GM19193 (cell line): ENCODE measurements around the gene TLE5.

Source experiments
- POLR2A ChIP-seq: IDR thresholded peaks from 4 replicates; pipeline ENCODE4 v1.6.1; 2011; ENCODE audit not compliant: insufficient read depth, insufficient read length; ENCODE audit errors: extremely low read depth

The TLE5 gene

DNA sequence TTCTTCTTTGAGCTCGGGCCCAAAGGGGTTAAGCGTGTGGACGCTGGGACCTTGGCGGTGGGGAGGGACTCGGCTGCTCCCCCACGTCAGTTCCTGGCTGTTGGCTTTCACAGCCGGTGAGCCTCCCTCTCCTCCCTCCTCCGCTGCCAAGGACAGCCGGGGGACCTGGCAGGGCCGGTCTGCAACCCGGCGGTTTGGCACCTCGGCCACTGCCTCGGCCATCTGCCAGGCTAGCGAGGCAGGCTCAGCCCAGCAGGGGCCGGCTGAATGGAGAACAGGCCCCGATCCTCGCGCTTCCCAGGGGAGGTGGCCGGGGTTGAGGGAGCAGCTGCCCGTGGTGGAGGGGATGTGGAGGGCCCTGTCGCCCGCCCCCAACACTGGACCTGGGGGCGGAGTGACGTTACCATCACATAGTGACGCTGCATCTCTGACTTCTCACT, 5.0 kb downstream of the TLE5 start:
- TF ChIP-seq POLR2A: no peak

DNA sequence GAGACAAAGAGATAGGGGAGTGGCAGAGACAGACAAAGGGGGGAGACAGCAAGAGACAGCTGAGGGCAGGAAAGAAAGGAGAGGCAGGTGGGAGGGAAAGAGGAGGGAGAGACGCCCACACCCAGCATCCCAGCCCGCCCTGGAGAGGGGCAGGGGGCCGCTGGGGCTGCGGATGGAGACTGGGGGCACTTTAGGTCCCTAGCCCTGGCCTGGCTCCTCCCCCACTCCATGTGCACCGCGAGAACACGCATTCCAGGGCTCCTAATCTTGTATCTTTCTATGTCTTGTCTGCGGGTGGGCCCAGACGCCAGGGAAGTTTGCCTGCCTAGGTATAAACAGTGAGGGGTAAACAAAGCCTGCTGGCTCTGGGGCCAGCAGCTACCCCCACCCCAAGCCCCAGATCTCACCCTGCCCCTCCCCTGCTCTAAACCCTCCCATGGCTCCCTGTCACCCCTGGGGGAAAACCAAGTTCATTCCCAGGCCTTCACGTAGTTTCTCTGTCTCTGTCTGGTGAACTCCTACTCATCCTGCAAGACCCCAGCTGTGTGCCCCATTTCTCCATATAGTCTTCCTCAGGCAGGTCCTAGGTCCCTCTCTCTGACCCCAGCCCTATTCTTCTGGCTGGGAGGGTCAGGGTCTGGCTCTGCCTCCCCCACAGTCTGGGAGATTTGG, 5.7 kb downstream of the TLE5 start:
- no peak for TF ChIP-seq POLR2A

DNA sequence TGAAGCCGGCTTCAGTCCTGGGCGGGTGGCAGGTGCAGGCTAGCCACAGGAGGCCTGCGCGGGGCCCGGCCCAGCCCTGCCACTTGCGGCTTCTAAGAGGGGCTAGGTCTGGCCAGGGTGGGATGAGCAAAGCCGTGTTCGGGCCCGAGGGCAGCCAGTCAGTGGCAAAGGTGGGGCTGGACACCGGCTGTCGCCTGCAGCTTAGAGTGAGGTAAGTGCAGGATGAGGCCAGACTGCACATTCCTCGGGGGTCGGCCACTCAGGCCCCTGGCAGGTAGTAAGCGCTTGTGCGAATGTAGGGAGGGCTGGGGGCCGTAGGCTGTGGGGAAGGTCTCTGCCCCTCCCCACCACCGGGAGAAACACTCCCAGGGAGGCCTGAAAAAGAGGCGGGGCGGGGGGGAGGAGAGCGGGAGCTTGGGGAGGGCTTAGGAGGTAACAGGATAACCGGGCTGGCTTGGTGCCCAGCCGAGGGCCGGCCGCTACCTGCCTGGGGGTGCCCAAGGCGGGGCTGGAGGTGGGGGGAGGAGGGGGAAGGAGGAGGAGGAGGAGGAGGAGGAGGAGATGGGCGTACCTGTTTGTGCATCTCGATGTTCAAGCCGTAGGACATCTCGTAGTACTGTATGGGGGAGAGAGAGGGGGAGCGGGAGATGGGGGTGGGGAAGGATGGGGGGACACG, 6.4 kb downstream of the TLE5 start:
- no peak for TF ChIP-seq POLR2A

DNA sequence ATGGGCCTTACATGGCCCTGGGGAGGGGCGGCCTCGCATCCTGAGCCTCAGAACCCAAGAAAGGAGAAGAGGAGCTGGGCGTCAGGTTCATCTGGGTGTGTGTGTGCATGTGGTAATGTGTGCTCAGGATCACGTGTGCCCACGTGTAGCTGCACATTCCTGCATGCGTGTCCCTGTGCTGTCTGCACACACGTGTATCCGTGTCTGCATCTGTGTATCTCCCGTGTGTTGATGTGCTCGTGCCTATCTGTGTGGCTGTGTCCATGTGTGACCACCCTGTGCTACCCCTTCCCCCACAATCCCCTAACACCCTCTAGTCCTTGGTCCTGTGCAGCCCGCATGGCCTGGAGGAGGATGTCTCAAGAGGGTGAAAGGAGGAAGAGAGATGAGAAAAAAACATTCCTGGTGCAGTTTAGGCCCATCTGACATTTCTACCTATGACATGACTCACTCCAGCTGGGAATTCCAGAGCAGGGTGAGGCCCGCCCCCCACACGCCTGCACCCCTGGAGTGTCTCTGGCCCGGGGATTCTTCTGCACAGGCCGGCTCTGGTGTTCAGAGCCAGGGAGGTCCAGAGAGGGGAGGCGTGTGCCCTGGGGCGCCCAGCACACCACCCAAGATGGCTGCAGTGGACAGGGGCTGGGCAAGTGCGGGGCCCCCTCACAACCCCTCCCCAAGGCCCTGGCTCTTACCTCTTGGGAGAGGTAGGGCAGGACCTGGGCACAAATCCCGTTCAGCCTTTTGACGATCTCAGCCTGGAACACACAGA, 7.1 kb downstream of the TLE5 start:
- no peak for TF ChIP-seq POLR2A

DNA sequence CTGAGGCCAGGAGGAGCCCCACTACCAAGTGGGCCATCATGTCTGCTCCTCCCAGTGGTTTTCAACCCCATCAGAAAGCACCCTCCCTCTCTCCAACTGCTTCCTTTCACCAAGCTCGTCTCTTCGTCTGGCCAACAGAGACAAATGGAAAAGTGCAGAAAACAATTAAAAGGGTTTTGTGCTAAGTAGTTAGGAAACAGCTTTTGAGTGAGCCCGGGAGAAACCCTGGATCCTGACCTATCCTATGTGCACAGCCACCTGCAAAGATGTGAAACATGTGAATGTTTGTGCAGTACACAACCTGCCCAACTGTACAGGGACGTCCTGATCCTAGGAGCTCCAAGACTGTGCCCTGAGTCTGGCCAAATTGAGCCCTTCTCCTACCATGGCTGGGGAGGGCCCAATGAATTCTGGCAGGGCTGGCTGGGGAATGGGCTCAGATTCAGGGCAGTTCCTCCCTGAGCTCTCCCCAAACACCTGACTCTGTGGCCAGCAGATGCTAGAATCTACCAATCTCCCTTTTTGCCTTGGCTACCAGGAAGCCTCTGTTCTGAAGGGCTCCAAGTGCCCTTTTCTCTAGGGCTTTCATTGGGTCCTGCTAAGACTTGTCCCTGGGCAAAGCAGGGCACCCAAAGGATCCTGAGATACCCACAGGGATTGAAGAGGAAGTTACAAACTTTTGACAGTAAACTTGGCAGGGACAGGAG, 7.9 kb downstream of the TLE5 start:
- no peak for TF ChIP-seq POLR2A

DNA sequence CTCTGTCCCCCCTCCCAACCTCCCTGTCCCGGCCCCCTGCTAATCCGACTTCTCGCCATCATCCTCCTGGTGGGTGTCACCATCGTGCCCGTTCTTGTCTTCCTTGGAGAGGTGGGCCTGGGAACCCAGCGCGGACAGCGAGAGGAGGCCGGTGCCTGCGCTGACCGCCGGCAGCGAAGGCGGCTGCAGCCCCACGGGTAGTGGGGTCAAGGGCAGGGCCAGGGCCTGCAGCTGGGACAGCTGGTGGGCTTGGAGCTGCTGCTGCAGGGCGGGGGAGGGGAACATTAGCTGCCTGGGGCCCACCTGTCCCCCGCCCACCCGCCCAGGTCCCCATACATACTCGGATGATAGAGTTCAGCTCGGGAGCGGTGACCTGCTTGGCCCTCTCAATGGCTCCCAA, 8.5 kb downstream of the TLE5 start:
- no peak for TF ChIP-seq POLR2A

DNA sequence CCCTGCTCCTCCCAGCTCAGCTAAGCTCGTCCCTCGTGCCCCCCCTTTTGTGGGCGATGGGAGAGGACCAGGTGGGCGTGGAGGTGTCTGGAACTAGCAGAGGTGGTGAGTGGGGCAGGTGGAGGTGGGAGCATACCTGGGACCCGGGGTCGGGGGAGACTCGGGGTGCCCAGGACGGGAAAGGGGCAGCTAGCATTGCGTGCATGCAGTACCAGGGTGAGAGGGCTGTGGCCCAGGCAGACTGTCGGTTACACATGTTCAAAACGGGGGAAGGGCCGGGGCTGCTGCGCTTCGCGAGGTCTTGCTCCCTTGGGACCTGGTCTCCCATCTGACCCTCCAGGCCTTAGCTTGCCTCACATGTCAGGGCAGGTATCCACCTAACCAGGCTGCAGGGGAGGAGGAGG, 9.1 kb downstream of the TLE5 start:
- TF ChIP-seq POLR2A: no peak

DNA sequence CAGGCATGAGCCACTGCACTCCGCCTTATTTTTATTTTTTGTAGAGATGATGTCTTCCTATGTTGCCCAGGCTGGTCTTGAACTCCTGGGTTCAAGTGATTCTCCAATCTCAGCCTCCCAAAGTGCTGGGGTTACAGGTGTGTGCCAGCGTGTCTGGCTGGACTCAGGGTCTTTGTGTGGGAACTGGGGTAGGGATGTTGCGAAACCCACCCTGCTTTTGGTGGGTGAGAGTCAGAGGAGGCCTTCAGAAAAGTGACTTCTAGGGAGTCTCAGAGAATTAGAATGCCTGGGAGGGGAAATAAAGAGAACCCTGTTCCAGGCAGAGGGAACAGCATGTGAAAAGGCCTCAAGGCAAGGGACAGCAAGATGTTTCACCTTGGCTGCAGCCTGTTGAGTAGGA, 13.2 kb downstream of the TLE5 start:
- TF ChIP-seq POLR2A: no peak

DNA sequence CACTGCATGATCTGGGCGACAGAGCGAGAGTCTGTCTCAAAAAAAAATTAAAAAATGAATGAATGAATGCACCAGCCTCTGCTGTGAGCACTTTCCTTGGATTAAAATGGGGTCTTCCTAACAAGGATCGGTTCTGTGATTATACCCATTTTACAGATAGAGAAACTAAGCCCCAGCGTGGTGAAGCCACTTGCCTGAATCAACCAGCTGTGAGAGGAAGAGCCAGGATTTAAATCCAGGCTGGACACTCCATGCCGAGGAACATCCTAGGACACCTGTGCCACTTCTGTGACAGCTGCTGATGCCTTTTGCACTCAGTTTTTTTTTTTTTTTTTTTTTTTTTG, 14.1 kb downstream of the TLE5 start:
- no peak for TF ChIP-seq POLR2A

DNA sequence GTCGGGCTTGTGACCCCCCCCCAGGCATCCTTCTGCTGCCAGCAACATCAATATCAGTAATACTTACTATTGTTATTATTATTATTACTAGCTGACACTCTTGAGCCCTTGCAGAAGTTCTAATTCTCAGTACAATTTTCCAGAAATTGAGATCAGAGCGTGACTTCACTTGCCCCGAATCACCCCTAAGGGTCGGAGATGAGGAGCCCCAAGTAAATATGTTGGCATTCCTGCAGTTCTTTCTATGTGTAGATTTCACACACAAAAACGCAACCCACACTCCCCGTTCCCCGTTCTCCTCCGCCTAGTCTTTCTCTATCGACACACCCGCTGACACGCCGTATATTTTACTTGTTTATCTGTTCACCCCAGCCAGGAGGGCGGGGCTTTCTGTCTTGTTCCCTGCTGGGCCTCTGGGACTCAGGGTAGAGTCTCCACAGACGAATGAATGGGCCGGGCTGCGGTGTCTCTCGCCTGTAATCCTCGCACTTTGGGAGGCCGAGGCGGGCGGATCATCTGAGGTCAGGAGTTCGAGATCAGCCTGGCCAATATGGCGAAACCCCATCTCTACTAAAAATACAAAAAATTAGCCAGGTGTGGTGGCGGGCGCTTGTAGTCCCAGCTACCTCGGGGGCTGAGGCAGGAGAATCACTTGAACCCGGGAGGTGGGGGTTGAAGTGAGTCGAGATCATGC, 14.7 kb downstream of the TLE5 start:
- TF ChIP-seq POLR2A: no peak

DNA sequence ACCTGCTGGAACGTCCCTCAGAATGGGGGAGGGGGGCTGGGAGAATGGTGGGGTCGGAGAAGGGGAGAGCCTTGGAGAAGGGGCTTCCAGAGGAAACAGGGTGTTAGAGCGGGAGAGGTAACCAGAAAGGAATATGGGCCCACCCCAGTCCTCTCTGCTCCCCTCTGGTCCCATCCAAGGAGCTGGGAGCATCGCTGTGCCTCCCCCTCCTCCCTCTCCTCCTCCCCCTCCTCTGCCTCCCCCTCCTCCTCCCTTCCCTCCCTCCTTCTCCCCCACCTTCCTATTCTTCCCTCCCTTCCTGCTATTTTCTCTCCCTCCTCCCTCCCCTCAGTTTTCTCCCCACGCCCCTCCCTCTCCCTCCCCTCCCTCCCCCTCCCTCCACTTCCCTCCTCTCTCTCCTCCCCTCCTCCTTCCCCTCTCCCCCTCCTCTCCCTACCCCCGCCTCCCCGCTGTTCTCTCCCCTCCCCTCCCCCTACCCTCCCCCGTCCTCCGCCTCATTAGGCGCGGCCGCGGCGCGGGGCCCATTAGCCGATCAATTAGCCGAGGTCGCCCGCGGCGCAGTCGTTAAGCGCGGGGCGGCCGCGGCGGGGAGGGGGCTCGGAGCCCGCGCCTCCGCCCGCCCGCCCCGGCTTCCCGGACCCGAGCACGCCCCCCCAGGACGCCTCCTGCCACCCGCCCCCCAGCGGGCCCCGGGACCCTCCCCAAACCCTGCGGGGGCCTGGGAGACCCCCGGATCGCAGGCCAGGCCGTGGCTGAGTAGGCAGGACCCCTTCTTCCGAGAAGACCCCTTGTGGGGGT, 15.4 kb downstream of the TLE5 start:
- TF ChIP-seq POLR2A: no peak

DNA sequence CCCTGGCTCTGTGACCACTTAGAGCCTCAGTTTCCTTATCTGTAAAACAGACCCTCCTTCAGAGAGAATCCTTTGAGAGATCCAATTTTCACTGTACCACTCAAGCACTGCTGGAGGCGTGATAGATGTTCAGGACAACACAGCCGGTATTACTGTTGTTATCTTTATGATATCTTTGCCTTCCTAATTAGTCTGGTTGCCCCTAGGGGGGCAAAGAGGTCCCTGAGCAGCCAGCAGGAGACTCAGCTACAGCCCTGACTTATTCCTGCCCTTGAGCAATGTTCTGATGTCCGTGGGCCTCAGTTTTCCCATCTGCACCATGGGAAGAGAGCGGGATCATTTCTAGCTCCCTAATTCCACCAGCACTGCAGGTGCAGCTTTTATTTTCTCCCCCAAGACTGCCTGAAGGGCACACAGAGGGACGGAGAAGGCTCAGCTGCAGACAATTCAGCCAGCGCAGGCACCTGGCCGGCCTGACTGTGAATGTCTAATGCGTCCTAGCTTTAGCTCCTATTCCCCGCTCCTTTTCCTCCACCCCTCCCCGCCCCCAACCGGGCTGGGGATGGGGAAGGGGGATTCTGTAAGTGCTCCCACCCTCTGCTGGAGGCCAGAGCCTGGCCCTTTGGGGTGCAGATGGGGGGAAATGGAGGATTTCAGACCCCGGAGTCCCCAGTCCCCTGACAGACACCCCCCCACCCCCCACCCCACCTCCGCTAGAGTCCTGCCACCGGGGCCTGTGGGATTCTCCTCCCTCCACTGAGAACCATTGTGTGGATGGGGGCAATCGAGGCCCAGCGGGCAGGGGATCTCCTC, 16.2 kb downstream of the TLE5 start:
- TF ChIP-seq POLR2A: no peak

DNA sequence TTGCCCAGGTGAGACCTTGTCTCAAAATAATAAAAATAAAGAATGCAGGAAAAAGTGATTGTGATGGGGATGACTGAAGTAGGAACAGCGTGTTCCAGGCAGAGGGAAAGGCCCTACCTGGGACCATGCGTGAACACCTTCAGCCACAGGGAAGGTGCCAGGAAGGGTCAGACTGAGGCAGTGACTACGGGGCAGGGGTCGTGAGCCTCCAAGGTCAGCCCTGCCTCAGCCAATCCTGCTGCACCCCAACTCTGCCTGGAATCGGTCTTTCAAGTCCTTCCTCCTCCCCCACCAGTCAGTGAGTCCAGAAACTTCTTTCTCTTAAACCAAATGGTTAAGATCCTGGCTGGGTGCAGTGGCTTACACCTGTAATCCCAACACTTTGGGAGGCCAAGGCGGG, 17.1 kb downstream of the TLE5 start:
- TF ChIP-seq POLR2A: no peak
